Subcutaneous abdominal adipose tissue (tissue), 5 donors: ENCODE data around the gene PTGDS.

ENCODE experiments used
- H3K27ac ChIP-seq: one replicate; pipeline ENCODE4 v1.7.0; 2013; ENCODE audit warnings: low read depth, mild to moderate bottlenecking, inconsistent platforms, low read length, moderate library complexity
- H3K27me3 ChIP-seq, 5 donors: one replicate each; pipeline ENCODE4 v1.7.0; 2013; ENCODE audit warnings: low read length in 5 of 5, inconsistent platforms in 1 of 5; ENCODE audit not compliant: control insufficient read depth in 5 of 5, insufficient read depth in 4 of 5
- H3K36me3 ChIP-seq, 5 donors: one replicate each; pipeline ENCODE4 v1.7.0; 2013; ENCODE audit warnings: low read length in 5 of 5; ENCODE audit not compliant: control insufficient read depth in 5 of 5, insufficient read depth in 5 of 5
- H3K4me1 ChIP-seq, 5 donors: one replicate each; pipeline ENCODE4 v1.7.0; 2013; ENCODE audit warnings: low read length in 5 of 5, mild to moderate bottlenecking in 3 of 5, moderate library complexity in 1 of 5; ENCODE audit not compliant: control insufficient read depth in 5 of 5, insufficient read depth in 5 of 5
- H3K4me3 ChIP-seq, 5 donors: one replicate each; pipeline ENCODE4 v1.7.0; 2013; ENCODE audit warnings: low read length in 5 of 5, low read depth in 1 of 5
- H3K9ac ChIP-seq, 5 donors: one replicate each; pipeline ENCODE4 v1.7.0; 2013; ENCODE audit warnings: low read length in 5 of 5, mild to moderate bottlenecking in 4 of 5, moderate library complexity in 3 of 5
- H3K9me3 ChIP-seq, 5 donors: one replicate each; pipeline ENCODE4 v1.7.0; 2013; ENCODE audit warnings: low read length in 5 of 5; ENCODE audit not compliant: control insufficient read depth in 5 of 5
- donor health status: healthy.
- donor health status: healthy.
- donor health status: healthy.
- donor health status: healthy.
- donor health status: healthy.

Gene PTGDS

DNA sequence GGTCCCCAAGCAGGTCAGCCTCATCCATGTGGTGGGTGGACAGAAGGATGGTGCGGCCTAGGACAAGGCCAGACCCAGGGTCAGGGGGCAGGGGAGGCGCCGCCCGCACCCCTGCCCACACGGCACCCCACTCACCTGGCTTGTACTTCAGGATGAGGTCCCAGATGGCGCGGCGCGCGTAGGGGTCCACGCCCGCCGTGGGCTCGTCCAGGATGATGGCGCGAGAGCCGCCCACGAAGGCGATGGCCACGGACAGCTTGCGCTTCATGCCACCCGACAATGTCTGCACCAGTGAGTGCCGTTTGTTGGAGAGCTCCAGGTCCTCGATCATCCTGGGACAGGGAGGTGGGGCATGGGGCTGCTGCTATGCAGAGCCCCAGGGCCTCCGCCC, 38.2 kb downstream of the PTGDS start:
- H3K4me3 ChIP-seq: no peak overlapping the region
- no peak overlapping the region for H3K9ac ChIP-seq
- H3K4me1 ChIP-seq: no peaks in the 10 kb centered on the region
- H3K27me3 ChIP-seq: no peaks in the 10 kb centered on the region
- H3K27ac ChIP-seq: no peak overlapping the region
- peaks cover 0 to 84% (median 61%) of the 10 kb centered on the region in 5 donors for H3K36me3 ChIP-seq
- no peaks in the 10 kb centered on the region for H3K9me3 ChIP-seq

DNA sequence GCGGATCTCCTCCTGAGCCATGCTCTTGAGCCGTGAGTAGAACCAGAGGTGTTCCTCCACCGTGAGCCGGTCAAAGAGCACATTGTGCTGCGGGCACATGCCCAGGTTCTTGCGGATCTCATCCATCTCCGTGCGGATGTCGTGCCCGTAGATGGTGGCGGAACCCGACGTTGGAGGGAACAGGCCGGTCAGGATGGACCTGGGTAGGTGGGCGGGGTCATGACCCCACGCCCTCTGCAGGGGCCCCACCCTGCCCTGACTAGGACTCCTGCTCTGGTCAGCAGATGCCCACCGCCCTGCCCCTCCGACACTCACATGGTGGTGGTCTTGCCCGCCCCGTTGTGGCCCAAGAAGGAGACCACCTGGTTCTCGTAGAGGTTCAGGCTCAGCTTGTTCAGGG, 38.7 kb downstream of the PTGDS start:
- no peaks in the 10 kb centered on the region for H3K4me1 ChIP-seq
- no peak overlapping the region for H3K27ac ChIP-seq
- no peak overlapping the region for H3K9ac ChIP-seq
- no peak overlapping the region for H3K4me3 ChIP-seq
- H3K27me3 ChIP-seq: no peaks in the 10 kb centered on the region
- peaks cover 0 to 87% (median 64%) of the 10 kb centered on the region in 5 donors for H3K36me3 ChIP-seq
- H3K9me3 ChIP-seq: no peaks in the 10 kb centered on the region

DNA sequence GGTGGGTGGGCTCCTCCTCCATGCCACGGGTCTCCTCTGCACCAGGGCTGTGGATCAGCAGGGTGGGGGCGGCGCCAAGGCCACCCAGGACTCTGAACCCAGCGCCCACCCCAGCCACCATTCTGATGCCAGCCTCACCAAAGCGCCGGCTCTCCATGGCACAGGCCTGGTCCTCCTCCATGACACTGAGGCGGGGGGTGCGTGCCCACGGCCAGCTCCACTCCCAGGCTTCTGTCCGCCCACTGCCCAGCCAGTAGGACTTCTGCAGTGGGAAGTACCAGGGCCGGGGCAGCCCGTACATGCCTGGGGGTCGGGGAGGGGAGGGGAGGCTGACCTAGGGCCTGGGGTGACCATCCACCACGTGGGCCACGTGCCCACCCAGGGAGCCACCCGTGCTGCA, 39.1 kb downstream of the PTGDS start:
- Histone ChIP-seq H3K4me1 (no peaks in the 10 kb centered on the region), H3K9me3 (no peaks in the 10 kb centered on the region), H3K36me3 (peaks cover 0 to 85% (median 64%) of the 10 kb centered on the region in 5 donors), H3K27ac (no peak overlapping the region), H3K9ac (no peak overlapping the region), H3K4me3 (no peak overlapping the region), H3K27me3 (no peaks in the 10 kb centered on the region)

DNA sequence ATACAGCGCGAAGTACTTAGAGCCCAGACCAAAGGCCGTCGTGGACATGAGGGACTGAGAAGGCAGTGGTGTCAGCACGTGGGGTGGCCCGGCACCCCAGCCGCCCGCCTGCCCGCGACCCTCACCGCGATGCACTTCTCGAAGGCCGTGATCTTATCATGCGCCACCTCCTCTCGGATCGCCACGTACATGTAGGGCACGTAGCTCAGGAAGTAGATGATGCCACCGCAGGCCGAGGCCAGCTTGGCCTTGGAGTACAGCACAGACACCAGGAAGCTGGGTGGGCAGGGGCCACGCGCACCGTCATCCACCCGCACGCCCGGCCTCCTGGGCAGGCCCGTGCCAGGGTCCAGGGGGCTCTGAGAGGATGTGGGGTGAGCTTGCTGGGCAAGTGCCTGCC, 39.8 kb downstream of the PTGDS start:
- no peaks in the 10 kb centered on the region for H3K4me1 ChIP-seq
- H3K9me3 ChIP-seq: no peaks in the 10 kb centered on the region

DNA sequence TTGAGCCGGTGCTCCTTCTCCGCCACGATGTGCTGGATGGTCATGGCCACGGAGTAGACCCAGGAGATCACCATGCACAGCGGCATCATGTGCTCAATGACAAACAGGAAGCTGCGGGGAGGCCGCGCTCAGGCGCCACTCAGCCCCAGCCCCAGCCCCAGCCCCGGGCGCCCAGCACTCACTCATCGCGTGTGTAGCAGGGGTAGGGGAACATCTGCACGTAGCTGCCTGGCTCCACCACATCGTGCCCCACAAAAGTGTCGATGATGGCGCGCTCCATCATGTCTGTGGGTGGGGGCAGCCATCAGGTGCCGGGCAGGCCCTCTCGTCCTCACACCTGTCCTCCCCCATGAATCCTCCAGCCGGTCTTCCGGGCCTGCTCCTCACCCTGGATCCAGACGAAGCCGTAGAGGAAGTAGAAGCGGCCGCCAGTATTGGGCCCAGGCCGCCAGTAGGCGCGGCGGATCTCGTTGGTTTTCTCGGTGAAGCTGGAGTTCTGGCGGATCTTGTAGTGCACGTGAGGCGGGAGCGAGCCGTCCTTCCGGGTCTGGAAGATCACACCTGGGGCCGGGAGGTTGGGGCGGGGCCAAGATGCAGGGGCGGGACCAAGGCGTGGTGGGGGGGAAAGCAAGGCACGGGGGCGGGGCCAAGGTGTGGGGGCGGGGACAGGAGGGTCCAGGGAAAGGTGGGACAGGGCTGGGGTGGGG, 40.6 kb downstream of the PTGDS start:
- H3K27me3 ChIP-seq: no peaks in the 10 kb centered on the region
- H3K4me3 ChIP-seq: no peak overlapping the region
- no peaks in the 10 kb centered on the region for H3K9me3 ChIP-seq
- H3K9ac ChIP-seq: no peak overlapping the region
- peaks cover 0 to 74% (median 50%) of the 10 kb centered on the region in 5 donors for H3K36me3 ChIP-seq
- H3K27ac ChIP-seq: no peak overlapping the region
- H3K4me1 ChIP-seq: peaks cover 0 to 6% (median 2%) of the 10 kb centered on the region in 5 donors

More for the DNA sequence above, 39.8 kb downstream of the PTGDS start:
- H3K4me3 ChIP-seq: no peak overlapping the region
- no peaks in the 10 kb centered on the region for H3K27me3 ChIP-seq
- no peak overlapping the region for H3K9ac ChIP-seq
- no peak overlapping the region for H3K27ac ChIP-seq
- H3K36me3 ChIP-seq: peaks cover 0 to 79% (median 59%) of the 10 kb centered on the region in 5 donors

DNA sequence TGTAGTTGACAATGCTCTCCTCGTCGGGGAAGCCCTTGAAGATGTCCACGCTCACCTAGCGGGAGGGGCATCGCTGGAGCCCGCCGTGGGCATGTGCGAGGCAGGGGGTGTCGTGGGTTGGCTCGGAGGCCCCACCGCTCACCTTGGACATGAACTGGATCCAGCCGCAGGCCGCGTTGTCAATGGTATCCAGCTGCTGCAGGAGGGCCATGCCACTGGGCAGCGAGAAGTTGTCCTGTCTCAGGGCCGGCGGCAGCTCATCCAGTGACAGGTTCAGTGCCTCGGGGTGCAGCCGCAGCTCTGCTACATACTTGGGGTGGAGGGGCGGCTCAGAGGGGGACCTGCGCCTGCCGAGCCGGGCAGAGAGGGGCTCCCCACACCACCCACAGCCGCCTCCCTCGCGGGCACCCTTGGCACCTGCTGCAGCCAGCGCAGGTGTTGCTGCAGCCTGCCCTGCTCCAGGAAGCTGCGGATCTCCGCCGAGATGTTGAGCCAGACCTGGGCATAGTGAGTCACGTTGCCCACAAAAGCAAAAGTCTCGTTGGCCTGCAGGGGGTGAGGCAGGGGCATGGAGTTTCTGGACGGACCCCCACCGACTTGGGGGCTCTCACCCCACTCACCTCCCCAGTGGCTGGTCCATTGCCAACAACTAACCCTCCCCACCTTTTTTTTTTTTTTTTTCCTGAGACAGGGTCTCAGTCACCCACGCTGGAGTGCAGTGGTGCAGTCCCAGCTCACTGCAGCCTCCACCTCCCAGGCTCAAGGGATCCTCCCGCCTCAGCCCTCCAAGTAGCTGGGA, 41.7 kb downstream of the PTGDS start:
- Histone ChIP-seq H3K4me3 (no peak overlapping the region), H3K9me3 (no peaks in the 10 kb centered on the region), H3K36me3 (peaks cover 0 to 66% (median 46%) of the 10 kb centered on the region in 5 donors), H3K27ac (no peak overlapping the region), H3K4me1 (peaks cover 0 to 16% (median 11%) of the 10 kb centered on the region in 5 donors), H3K9ac (no peak overlapping the region), H3K27me3 (no peaks in the 10 kb centered on the region)

DNA sequence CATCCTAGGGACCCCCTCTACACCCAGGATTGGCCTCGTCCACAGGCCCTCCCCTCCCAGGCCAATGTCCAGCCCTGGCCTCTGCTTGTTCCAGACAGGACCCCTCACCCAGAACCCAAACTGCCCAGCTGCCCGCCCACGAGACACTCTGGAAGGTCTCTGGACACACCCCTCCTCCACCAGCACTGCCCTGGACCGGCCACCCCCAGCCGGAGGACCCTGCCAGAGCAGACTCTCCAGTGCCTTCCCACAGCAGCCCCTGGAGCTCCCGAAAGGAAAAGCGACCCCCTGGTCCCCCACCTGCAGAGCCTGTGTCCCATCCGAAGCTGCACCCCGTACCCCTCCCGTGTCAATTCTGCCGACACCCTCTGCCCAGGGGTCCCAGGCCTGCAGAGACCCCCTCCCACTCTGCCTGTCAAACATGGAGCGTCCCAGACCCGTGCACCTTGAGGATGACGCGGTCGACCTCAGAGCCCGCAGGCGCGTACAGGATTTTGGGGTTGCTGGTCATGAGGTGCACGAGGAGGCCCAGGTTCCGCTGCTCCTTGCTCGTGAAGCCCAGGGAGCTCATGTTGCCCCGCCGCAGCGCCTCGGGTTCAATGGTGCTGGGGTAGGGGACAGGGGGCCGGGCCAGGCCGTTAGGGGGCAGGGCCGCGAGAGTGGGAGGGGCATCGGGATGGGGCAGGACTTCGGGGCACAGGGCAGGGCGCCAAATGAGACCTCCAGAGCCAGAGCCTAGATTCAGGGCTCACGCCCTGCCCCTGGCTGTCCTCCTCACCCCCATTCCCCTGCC, 42.8 kb downstream of the PTGDS start:
- Histone ChIP-seq H3K9ac (no peak overlapping the region), H3K4me3 (no peak overlapping the region), H3K4me1 (peaks cover 0 to 24% (median 12%) of the 10 kb centered on the region in 5 donors), H3K9me3 (no peaks in the 10 kb centered on the region), H3K27ac (no peak overlapping the region), H3K27me3 (no peaks in the 10 kb centered on the region), H3K36me3 (peaks cover 0 to 55% (median 36%) of the 10 kb centered on the region in 5 donors)

DNA sequence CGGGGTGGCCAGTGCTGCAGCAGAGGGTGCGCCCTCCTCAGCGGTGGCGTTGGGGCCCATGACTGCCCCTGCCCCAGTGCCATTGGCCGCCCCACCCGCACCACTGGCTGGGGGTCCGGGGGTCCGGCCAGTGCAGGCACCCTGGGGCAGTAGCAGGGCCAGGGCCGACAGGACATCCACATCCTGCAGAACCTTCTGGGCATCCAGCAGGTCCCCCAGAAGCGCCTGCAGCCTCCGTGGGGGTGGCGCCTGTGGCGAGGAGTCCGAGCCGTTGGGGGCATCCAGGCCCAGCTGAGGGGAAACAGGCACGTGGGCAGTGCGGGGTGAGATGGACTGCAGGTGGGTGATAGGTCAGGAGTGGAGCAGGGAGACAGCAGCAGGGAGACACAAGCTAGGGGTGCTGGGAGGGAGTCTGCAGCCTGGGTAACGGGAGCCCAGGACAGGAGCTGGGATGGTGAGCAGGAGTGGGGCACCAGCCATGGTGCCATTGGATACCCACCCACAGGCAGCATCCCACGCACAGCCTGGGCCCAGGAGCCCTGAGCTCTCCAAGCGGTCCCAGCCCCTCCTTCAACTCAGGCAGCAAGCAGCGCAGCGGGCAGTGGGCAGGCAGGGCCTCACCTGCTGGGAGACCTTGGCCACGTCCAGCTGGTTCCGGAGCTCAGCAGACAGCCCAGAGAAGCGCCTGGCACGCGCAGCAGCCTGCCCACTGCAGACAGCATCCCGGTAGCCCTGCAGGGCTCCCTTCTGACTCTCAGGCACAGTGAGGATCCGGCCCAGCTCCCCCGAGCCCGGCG, 43.7 kb downstream of the PTGDS start:
- Histone ChIP-seq H3K9ac (no peak overlapping the region), H3K27me3 (no peaks in the 10 kb centered on the region), H3K27ac (no peak overlapping the region), H3K9me3 (no peaks in the 10 kb centered on the region), H3K4me3 (no peak overlapping the region), H3K4me1 (peaks cover 0 to 33% (median 20%) of the 10 kb centered on the region in 5 donors), H3K36me3 (peaks cover 0 to 47% (median 28%) of the 10 kb centered on the region in 5 donors)

DNA sequence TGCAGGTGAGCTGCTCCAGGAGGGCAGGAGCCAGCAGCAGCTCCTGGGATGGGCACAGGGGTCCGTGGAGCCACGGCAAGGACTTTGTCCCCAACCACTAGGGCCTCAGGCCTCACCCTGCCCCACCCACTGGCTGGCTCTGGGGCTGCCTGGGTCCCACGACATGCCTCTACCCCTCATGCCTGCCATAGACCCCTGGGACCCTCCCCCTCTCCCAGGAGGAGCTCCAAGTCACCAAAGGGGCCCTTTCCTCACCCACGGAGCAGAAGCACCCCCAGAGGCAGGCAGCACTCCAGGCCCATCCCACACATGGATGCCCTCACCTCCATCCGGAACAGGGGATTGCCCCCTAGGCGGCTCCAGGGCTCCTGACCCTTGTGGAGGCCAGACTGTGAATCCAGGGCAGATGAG, 44.3 kb downstream of the PTGDS start:
- Histone ChIP-seq H3K27ac (no peak overlapping the region), H3K4me1 (peaks cover 0 to 39% (median 27%) of the 10 kb centered on the region in 5 donors), H3K4me3 (no peak overlapping the region), H3K9me3 (no peaks in the 10 kb centered on the region), H3K27me3 (no peaks in the 10 kb centered on the region), H3K9ac (no peak overlapping the region), H3K36me3 (peaks cover 0 to 40% (median 23%) of the 10 kb centered on the region in 5 donors)
